Nucleus accumbens (tissue), 56 donors: ENCODE data around the gene ADGRA1.
A peak's percentile ranks its signal among the peaks of the same experiment; 100 is the strongest.
"Not testable (repeated sequence)": the region's sequence is repeated elsewhere in the genome, so short reads cannot be mapped to it uniquely, and the experiment has no call there.

ENCODE experiments used
- DNase-seq, 56 donors: peaks; one replicate each; lab custom pipeline; 2025; lab: John Stamatoyannopoulos, UW

ADGRA1 gene

GRCh38 chr10:133139551-133140065 is 51.9 kb downstream of the ADGRA1 start:
- DNase-seq, result no peak

GRCh38 chr10:133140417-133141143 is 52.9 kb downstream of the ADGRA1 start:
- DNase-seq, result no peak

GRCh38 chr10:133141144-133141957 is 53.6 kb downstream of the ADGRA1 start:
- no peak for DNase-seq

- no peak for DNase-seq
These were observed 54.2 kb downstream of the ADGRA1 start for GRCh38 chr10:133141958-133142340.

GRCh38 chr10:133142523-133143199 is 54.9 kb downstream of the ADGRA1 start:
- no peak for DNase-seq

- DNase-seq, result no peak
These were observed 55.4 kb downstream of the ADGRA1 start for GRCh38 chr10:133143200-133143533.

GRCh38 chr10:133143546-133143945 is 55.8 kb downstream of the ADGRA1 start:
- no peak for DNase-seq

GRCh38 chr10:133144771-133145170 is 57.0 kb downstream of the ADGRA1 start:
- DNase-seq, result no peak

- DNase-seq, result no peak
These were observed 62.5 kb downstream of the ADGRA1 start for GRCh38 chr10:133150226-133150625.

- no peak for DNase-seq
These were observed 62.9 kb downstream of the ADGRA1 start for GRCh38 chr10:133150656-133151055.

- not testable (repeated sequence) for DNase-seq
These were observed 63.3 kb downstream of the ADGRA1 start for GRCh38 chr10:133151071-133151470.

GRCh38 chr10:133151543-133151972 is 63.8 kb downstream of the ADGRA1 start:
- no peak for DNase-seq

- DNase-seq, result no peak
These were observed 66.7 kb downstream of the ADGRA1 start for GRCh38 chr10:133154411-133154810.

GRCh38 chr10:133154996-133155778 is 67.5 kb downstream of the ADGRA1 start:
- DNase-seq, result no peak

- no peak for DNase-seq
These were observed 69.2 kb downstream of the ADGRA1 start for GRCh38 chr10:133156674-133157579.

GRCh38 chr10:133157662-133158436 is 70.1 kb downstream of the ADGRA1 start:
- no peak for DNase-seq

GRCh38 chr10:133158437-133158755 is 70.7 kb downstream of the ADGRA1 start:
- no peak for DNase-seq

- peak in 1 of 56 donors; percentile 15 for DNase-seq
These were observed 71.3 kb downstream of the ADGRA1 start for GRCh38 chr10:133158756-133159610.
